HG02798 (cell line): ENCODE data around the gene GABRB1.
"Not testable (repeated sequence)": the region's sequence is repeated elsewhere in the genome, so short reads cannot be mapped to it uniquely, and the experiment has no call there.

Experiments used
- ATAC-seq: cut with Tn5 transposase; IDR thresholded peaks from one replicate; pipeline ENCODE4 v1.9.1; 2021; ENCODE audit warnings: mild to moderate bottlenecking; ENCODE audit not compliant: unreplicated experiment, poor library complexity

Gene GABRB1

DNA sequence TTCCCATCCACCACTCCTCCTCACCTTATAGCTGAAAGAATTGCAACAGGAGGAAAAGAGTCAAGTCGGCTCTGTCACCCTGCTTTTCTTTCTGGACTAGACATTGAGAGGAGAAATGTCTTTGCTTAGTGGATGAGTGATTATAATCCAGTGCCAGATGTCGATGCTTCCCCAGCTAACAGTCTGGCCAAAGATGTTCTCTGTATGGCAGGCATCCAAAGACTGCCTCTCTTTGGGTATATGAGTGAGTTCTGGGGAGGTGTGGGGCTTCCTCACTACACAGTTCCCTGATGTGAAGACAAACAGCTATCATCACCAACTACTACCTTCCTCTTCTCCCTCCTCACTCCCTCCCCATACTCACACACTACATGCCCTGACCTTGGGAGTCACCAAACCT lies 341.2 kb downstream of the GABRB1 start:
- no peak for ATAC-seq

DNA sequence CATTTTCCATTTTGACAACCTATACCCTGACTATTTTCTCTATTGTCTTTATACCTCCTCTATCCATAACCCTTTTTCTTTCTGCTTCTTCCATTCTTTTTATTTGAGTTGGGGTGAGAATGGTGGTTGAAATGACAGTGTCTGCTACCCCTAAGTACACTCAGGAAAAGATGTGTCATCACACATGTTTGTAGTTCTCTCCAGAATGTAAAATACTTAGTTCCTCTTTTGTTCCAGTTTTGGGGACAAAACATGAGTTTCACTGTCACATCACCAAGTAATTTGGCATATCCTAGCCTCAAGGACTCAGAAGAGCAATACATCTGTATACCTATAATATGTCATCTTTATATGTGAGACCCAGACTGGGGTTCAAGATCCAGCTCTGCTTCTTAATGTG lies 341.8 kb downstream of the GABRB1 start:
- no peak for ATAC-seq

DNA sequence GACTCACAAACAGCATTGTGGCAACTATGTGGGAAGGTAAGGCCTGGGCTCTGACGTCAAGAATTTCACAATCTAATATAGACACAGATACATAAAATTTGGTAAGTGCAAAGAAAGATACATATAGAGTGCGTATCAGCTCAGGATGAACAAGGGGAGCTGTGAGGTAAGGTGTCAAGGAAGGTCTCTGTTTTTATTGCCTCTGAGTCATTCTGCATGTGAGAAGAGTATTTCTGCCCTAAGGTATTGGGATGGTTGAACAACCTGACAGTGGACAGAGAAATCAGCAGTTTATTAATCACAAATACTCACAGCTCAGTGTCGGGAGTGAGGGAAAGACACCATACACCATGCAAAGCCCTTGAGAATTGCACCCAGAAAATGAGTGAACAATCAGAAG lies 342.3 kb downstream of the GABRB1 start:
- no peak for ATAC-seq

DNA sequence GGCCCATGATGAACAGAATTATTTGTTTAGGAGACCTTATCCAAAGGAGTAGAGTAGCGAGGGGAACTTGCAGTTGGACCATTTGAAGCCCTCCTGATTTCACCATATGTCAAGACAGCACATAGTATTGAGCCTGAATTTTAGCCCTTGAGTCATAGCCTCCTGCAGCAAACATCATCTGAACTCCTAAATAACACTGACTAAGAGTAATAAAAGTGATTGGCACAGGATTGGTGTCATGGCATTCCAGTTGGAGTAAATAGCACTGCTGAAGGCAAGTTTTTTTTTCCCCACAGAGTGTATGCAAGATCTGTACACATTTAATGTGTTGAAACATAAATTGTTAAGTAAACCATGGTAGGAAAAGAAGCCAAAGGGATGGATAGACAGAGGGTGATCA lies 343.1 kb downstream of the GABRB1 start:
- no peak for ATAC-seq

DNA sequence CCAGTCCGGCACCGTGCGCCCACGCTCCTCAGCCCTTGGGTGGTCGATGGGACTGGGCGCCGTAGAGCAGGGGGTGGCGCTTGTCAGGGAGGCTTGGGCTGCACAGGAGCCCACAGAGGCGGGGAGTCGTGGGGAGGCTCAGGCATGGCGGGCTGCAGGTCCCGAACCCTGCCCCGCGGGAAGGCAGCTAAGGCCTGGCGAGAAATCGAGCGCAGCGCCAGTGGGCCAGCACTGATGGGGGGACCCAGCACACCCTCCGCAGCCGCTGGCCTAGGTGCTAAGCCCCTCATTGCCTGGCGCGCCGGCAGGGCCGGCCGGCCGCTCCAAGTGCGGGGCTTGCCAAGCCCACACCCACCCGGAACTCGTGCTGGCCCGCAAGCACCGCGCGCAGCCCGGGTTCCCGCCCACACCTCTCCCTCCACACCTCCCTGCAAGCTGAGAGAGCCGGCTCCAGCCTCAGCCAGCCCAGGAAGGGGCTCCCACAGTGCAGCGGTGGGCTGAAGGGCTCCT lies 346.7 kb downstream of the GABRB1 start:
- ATAC-seq = not testable (repeated sequence)

DNA sequence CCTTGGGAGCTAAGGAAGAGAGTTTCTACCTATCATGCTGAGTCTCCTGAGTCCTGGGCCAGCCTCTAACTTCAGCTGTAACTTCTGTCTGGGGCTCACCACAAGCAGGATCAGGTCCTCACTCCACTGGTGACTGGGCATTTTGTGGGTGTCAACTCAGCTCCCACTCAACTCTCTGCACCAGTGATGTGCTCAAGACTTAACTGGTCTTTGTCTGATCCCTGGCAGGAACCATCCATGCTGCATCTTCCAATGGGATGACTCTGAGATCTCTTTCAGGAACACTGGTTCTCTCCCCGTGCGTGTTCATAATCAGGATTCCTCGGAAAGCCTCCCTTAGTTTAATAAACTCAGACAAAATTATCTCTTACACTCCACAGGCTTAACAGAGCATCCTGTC lies 349.8 kb downstream of the GABRB1 start:
- no peak for ATAC-seq

DNA sequence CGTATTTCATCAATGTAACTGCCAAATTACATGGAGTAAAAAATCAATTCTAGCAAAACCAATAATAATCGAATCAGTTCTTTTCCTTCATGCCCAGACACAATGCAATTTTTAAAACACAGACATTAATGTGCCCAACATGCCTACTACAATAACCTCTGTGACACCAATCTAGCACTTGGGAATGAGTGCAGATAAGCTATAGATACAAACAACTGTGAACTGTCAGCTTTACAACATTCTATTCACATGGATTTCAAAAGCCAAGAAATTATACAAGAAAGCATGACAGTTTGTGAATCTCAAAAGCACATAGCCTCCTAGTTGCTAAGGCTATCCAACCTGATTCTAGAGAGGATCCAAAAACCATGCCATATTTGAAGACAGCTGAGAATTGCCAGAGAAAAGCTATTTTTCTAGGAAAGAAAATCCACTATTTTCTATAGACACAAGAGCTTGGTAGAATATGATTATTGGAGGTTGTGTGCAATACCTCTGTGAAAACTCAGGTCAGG lies 351.5 kb downstream of the GABRB1 start:
- ATAC-seq = no peak

DNA sequence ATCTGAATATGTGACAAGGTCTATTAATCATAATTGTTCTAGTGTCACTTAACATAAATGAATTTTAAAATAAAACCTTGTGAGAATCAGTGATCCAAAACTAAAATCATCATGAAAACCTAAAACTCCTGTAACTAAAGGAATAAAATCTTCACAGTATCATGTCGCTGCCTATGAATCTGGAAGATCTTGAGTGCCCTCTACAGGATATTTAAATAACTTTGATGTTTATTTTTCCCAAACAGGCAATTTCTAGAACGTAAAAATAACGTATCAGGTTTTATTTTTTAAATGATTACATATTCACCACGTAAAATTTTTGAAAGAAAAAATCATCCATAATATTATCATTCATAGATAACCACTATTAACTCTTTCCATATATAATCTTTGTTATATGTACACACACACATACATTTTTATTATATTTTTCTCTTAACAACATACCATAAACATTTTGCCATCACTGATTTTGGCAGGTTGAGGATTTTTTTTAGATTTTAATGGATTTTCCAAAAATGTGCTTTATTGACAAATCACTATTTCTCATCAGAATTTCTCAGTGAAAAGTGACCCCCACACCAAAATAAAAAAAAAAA lies 352.6 kb downstream of the GABRB1 start:
- ATAC-seq = peak; percentile 49

DNA sequence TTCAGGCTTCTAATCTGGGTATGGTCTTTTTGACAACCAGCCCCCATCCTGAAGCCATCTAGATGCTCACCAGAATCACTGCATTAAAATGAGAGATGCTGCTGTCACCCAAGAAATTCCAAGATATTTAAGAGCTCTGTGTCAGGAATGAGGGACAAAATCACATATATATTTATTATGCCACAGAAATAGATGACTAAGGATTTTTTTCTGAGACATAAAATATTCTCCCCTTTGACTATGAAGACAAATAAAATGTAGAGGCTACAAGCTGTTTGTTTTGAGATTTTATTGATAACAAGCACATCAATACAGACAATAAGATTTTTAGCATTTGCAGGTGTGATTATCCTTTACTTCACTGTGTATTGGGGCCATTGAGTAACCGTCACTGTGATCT lies 354.8 kb downstream of the GABRB1 start:
- no peak for ATAC-seq

DNA sequence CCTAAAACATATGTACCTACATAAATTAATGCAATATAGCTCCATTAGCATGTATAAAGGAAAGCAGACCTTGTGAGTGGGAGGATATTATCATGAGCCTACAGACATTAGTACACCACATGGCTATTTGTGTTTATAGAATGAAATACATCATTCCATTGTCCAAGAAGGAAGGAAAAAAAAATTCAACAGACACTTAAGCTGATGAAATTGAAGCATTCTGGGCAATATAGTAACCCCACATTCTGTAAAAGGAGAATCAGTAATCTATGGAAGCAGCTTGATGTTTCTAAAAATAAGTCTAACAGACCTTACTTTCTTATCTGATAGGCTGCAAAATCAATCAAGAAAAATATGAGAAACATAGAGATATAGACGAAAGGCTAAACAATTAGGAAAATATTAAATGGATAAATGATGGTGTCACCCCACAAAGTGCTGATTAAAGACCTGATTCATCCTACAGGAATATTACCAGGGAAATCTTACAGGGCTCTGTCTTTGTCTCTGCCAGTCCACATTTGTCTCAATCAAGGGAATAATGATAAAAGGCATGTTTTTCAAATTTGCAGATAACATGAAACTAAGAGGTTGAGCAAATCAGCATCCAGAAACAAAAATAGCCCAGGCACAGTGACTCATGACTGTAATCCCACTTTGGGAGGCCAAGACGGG lies 355.3 kb downstream of the GABRB1 start:
- ATAC-seq = no peak

DNA sequence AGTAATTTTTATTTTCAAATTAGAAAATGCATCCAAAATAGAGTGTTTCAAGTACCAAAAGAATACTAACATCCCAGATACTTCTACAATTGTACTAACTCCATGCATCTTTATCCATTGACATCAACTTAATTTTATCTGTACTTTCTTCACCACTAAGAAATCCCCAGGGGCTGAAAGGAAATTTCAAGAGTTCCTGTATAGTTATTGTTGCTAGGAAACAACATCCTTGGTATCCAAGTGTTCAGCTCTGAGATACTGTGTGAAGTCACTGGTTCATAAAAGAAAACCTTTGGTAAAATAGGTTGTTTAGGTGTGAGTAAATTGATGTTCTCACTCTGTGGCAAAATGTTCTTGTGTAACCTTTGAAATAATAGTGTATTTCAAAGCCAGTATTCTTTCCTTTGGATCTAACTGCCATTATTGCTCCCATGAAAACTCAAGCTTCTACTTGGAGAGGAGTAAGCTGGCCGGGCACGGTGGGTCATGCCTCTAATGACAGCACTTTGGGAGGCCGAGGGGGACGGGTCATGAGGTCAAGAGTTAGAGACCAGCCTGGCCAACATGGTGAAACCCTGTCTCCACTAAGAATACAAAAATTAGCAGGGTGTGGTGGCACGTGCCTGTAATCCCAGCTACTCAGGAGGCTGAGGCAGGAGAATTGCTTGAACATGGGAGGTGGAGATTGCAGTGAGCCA lies 359.2 kb downstream of the GABRB1 start:
- ATAC-seq = no peak

DNA sequence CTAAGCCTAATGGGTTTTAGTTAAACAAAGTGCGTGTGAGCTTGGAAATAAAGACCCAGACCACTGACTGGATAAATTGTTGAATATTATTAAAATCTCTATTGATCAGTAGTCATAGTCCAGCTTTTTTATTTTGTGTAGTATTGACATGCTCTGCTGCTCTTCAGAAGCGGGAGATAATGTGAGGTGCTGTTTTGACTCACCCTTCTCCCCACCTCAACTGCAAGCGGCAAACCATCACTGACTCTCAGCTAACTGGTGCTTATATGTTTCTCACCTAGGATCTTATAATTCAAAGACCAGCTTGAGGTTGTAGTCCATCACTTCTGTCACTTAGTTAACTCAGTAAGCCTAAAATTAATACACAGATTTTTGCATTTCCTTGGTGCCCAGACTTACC lies 359.9 kb downstream of the GABRB1 start:
- no peak for ATAC-seq

DNA sequence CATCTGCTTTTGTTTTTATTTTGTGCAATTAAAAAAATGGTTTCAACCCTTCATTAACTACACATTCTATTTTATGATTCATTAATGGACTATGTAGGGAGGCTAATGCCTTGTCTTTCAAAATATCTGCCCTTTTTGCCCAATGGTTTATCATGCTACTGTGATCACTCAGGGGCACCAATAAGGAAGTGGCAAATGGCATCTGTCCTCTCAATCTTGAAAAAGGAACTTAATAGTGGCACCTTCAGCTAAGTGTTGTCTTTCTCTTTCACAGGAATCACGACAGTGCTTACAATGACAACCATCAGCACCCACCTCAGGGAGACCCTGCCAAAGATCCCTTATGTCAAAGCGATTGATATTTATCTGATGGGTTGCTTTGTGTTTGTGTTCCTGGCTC lies 375.0 kb downstream of the GABRB1 start:
- no peak for ATAC-seq

DNA sequence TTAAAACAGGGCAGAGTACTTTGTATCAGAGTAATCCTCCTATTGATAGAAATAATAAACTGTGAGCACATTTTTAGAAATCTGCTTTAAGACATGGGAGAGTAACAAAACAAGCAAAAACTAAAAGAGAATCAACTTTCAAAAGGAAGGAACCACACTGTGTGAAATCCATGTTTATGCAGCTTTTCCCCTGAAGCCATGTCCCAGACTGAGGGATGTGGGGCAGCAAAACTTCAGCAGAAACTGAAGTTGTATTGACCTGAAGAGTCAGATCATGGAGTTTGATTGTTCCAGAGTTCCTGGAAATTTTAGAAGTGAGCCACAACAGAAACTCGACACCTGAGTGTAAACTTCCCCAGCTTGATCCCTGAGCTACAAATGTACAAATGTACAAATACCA lies 378.9 kb downstream of the GABRB1 start:
- ATAC-seq = no peak

DNA sequence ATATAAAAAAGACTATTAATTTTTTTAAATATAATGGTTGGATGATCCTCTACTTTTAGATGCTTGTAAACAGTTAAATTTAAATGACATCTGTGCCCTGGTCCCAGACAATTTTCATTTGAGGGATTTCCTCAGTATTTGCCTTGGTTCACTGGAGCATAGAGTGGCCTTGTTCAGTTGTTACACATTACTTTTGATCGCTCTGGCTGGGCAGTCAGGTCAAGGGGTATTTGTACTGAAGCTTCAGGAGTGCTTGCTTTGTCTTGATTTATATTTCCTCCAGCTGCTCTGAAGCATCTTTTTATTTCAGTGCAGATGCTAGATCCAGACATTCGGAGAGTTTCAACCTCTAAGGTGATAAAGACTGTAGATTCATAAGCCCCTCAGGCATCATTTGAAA lies 382.2 kb downstream of the GABRB1 start:
- ATAC-seq = no peak

DNA sequence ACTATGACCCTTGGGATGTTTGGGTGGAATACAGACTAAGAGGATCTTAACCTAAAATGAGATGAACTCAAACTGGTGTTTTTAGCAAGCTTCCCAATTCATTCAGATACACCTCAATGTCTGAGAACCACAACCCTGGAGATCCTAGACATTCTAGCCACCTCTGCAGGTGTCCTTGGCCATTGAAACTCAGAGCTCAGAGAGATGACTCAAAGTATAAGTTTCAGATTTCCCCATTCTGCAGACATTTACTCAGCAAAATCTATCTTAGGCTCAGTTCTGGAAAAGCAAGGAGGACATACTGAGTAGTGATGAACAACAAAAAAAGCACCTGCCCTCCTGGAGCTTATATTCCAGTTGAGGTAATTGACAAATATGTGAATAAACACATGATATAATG lies 384.4 kb downstream of the GABRB1 start:
- ATAC-seq = peak; percentile 68

DNA sequence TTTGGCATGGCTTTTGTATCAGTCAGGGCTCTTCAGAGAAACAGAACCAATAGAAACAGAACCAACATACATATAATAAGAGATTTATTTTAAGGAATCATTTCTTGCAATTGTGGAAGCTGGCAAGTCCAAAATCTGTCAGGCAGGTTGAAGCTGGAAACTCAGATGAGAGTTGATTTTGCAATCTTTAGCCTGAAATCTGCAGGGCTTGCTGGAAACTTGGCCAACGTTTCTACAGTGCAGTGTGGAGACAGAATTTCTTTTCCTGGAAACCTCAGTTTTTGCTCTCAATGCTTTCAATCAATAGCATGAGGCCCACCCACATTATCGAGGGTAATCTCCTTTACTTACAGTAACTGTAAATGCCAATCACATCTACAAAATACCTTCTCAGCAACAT lies 386.8 kb downstream of the GABRB1 start:
- ATAC-seq = no peak

DNA sequence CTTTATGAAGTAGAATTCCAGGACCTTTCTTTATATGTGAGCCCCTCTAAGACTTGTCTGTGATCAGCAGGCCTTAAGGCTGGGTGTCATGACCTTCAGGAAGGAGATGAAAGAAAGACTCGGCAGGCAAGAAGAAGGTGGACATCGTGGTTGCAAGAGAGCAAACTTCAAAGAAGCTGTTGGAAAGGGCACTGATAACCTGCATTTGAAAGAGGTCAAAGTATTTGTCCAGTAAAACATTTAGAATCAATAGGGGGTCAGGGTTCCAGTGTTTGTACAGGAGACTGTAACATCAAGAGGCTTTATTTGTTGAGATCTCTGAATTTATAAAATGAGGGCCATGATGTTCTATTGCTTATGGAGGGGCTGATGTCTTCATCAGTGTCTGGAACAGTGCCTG lies 387.9 kb downstream of the GABRB1 start:
- no peak for ATAC-seq

DNA sequence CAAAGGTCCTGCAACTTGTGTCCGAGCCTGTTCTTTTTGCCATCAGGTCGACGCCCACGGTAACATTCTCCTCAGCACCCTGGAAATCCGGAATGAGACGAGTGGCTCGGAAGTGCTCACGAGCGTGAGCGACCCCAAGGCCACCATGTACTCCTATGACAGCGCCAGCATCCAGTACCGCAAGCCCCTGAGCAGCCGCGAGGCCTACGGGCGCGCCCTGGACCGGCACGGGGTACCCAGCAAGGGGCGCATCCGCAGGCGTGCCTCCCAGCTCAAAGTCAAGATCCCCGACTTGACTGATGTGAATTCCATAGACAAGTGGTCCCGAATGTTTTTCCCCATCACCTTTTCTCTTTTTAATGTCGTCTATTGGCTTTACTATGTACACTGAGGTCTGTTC lies 394.3 kb downstream of the GABRB1 start:
- ATAC-seq = no peak

DNA sequence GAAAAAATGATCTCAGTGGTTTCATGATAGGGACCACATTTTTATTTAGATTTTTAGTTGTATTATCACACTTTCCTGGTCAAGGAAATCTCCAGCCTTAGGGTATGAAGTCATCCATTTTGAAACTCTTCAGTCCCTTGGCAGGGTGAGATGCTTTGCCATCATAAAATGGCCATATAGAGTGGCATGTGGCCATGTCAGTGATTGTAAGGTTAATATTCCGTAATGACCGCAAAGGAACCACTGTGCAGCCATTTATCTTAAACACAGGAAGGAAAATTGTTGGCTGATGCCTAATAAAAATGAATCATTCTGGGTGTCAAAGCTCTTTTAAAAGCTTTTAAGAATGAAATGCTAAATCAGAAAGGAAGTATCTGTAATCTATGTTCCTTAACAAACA lies 396.6 kb downstream of the GABRB1 start:
- no peak for ATAC-seq

DNA sequence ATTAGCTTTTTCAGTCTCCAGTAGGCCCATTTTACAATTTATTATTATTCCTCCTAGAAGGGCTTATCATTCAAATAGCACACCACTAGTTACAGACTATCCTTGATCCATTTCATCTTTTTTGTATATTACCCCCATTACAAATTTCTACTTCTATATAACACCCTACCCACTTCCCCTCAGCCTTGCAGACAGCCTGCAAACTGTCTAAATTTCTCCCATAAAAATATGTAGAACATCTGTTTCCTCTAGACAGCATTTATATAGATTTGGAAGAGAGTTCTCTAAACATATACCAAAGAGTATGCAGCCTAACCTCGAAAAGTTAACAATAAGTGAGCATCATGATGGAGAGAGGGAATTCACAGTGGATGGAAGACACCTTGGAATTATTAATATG lies 401.4 kb downstream of the GABRB1 start:
- ATAC-seq = no peak
